HepG2 (cell line): Measurements from ENCODE around the gene TAF6L. TPM values are rescaled to one million over a fixed set of nuclear protein-coding genes. Genes with fewer than 3 reads are reported as not detected.
A peak's percentile ranks its signal among the peaks of the same experiment; 100 is the strongest.

Source experiments
- AKNA ChIP-seq: sonication (generic); formaldehyde crosslinking; IDR thresholded peaks from 2 replicates; pipeline ENCODE4 v1.4.0; 2020; ENCODE audit warnings: missing genetic modification reagents, borderline replicate concordance
- GPBP1L1 ChIP-seq: sonication (generic); formaldehyde crosslinking; IDR thresholded peaks from 2 replicates; pipeline ENCODE4 v1.5.0; 2020; ENCODE audit warnings: mild to moderate bottlenecking, missing genetic modification reagents
- KDM5B ChIP-seq: sonication (generic); formaldehyde crosslinking; IDR thresholded peaks from 2 replicates; pipeline ENCODE4 v1.4.0; 2020; ENCODE audit warnings: missing genetic modification reagents, mild to moderate bottlenecking, borderline replicate concordance
- MEIS2 ChIP-seq: sonication (generic); formaldehyde crosslinking; IDR thresholded peaks from 2 replicates; pipeline ENCODE4 v1.9.0; 2021; ENCODE audit warnings: mild to moderate bottlenecking, missing genetic modification reagents
- RAD21 ChIP-seq: fragments of 450-650 bp; formaldehyde crosslinking; IDR thresholded peaks from 2 replicates; pipeline ENCODE4 v1.5.0; 2020; ENCODE audit warnings: mild to moderate bottlenecking
- U2AF2 ChIP-seq: fragments of 200-400 bp; formaldehyde crosslinking; IDR thresholded peaks from 2 replicates; pipeline ENCODE4 v1.6.1; 2017; ENCODE audit warnings: low read depth, mild to moderate bottlenecking, low read length
- ZBED4 ChIP-seq: sonication (generic); formaldehyde crosslinking; IDR thresholded peaks from 2 replicates; pipeline ENCODE4 v1.4.0; 2020; ENCODE audit warnings: missing genetic modification reagents, borderline replicate concordance
- ZFP36L2 ChIP-seq: sonication (generic); formaldehyde crosslinking; IDR thresholded peaks from 2 replicates; pipeline ENCODE4 v1.4.0; 2020; ENCODE audit warnings: missing genetic modification reagents
- ZFY ChIP-seq: sonication (generic); formaldehyde crosslinking; IDR thresholded peaks from 2 replicates; pipeline ENCODE4 v1.4.0; 2020; ENCODE audit warnings: missing genetic modification reagents
- ZNF138 ChIP-seq: sonication (generic); formaldehyde crosslinking; IDR thresholded peaks from 2 replicates; pipeline ENCODE4 v1.5.0; 2020; ENCODE audit warnings: mild to moderate bottlenecking, low read depth, missing genetic modification reagents
- ZNF274 ChIP-seq: sonication (generic); formaldehyde crosslinking; IDR thresholded peaks from 2 replicates; pipeline ENCODE4 v1.5.1; 2020; ENCODE audit warnings: mild to moderate bottlenecking, missing genetic modification reagents
- ZNF292 ChIP-seq: sonication (generic); formaldehyde crosslinking; IDR thresholded peaks from 2 replicates; pipeline ENCODE4 v1.8.1; 2022; ENCODE audit warnings: mild to moderate bottlenecking, low read depth, missing genetic modification reagents, borderline replicate concordance
- ZNF432 ChIP-seq: sonication (generic); formaldehyde crosslinking; IDR thresholded peaks from 2 replicates; pipeline ENCODE4 v1.5.0; 2020; ENCODE audit warnings: missing genetic modification reagents, mild to moderate bottlenecking, borderline replicate concordance
- ZNF530 ChIP-seq: sonication (generic); formaldehyde crosslinking; IDR thresholded peaks from 2 replicates; pipeline ENCODE4 v1.5.0; 2020; ENCODE audit warnings: low read depth, mild to moderate bottlenecking, missing genetic modification reagents
- ZNF776 ChIP-seq: sonication (generic); formaldehyde crosslinking; IDR thresholded peaks from 2 replicates; pipeline ENCODE4 v1.4.0; 2020; ENCODE audit warnings: mild to moderate bottlenecking, missing genetic modification reagents
- polyA plus RNA-seq, 8 experiments: library from polyadenylated mRNA; depleted of rRNA in 3 of 8; stranded (reverse) in 7 of 8; unstranded in 1 of 8; fragments of >200 nt; fragmentation: Illumina TruSeq in 4 of 8; extraction: Trizol in 4 of 8; gene quantifications; 2 replicates each; pipeline versions ENCODE4 v1.2.1 to v1.2.3, GENCODE V29; 2011 to 2016; ENCODE audit warnings: low read depth in 4 of 8, missing spikeins in 1 of 8, mixed read lengths in 1 of 8; ENCODE audit not compliant: insufficient read depth in 1 of 8
- total RNA-seq, 5 experiments: library from RNA; depleted of rRNA; stranded (reverse); fragments of >200 nt; fragmentation: Illumina TruSeq; extraction: Trizol; gene quantifications; 2 replicates each; pipeline ENCODE4 v1.2.3, GENCODE V29; 2016; ENCODE audit warnings: low read depth in 1 of 5

TAF6L gene
- total and polyA plus RNA-seq, 2 of the 13 experiments (the other 11 are each of a cell fraction or from before 2014, with no cell fraction given) = 12.6 to 19.4 TPM

- TF ChIP-seq ZBED4 = peak; percentile 74
- TF ChIP-seq RAD21 (CRISPR knock-in tag) = no peak
- peak; percentile 64 for TF ChIP-seq MEIS2 (CRISPR knock-in tag)
- TF ChIP-seq GPBP1L1 = no peak
- no peak for TF ChIP-seq U2AF2
- peak; percentile 30; the same call in 1 of the 2 replicates for TF ChIP-seq ZFP36L2 (CRISPR knock-in tag)
- TF ChIP-seq ZNF274 = peak; percentile 89
- TF ChIP-seq ZNF138 (CRISPR knock-in tag) = no peak
- peak; percentile 76; the same call in 1 of the 2 replicates for TF ChIP-seq ZNF776 (CRISPR knock-in tag)
- TF ChIP-seq ZNF432 (CRISPR knock-in tag) = no peak
- no peak for TF ChIP-seq ZNF292
- TF ChIP-seq AKNA (CRISPR knock-in tag) = no peak
- no peak for TF ChIP-seq ZNF530 (CRISPR knock-in tag)
- peak; percentile 80; the same call in 1 of the 2 replicates for TF ChIP-seq KDM5B
- peak; percentile 90 for TF ChIP-seq ZFY (CRISPR knock-in tag)
These were observed 16.0 kb downstream of the TAF6L start, which contains the start of gene TMEM179B (continued) for GRCh38 chr11:62787005-62787759.
